SK-N-MC (cell line): Measurements from ENCODE around the gene LCN9.

Experiments
- EZH2 ChIP-seq: fragments of 200-600 bp; sonication (generic); IDR thresholded peaks from one replicate; pipeline ENCODE4 v1.6.1; 2017; ENCODE audit warnings: antibody characterized with exemption
- FOXP2 ChIP-seq: optimal IDR thresholded peaks from 2 replicates; pipeline ENCODE3; 2011; ENCODE audit warnings: mild to moderate bottlenecking, moderate library complexity; ENCODE audit not compliant: insufficient read depth; ENCODE audit errors: extremely low read length, control extremely low read depth
- POLR2AphosphoS5 ChIP-seq: IDR thresholded peaks from 2 replicates; pipeline ENCODE4 v1.6.1; 2012; ENCODE audit warnings: mild to moderate bottlenecking, low read depth, low read length, borderline replicate concordance

- TF ChIP-seq POLR2AphosphoS5 (no peak), EZH2 (no peak), FOXP2 (no peak)
These were observed 36.3 kb downstream of the LCN9 start, which contains the start of gene SOHLH1 for GRCh38 chr9:135699440-135699839.
